Lower leg skin (tissue), 4 donors: ENCODE measurements around the gene CAPN5. TPM values are rescaled to one million over a fixed set of nuclear protein-coding genes. Genes with fewer than 3 reads are reported as not detected.

Experiments
- DNase-seq, 2 donors: peaks; one replicate each; pipeline ENCODE4 v3.0.0-alpha.2; 2019; ENCODE audit warnings: low spot score in 2 of 2
- H3K4me3 ChIP-seq: fragments of 200-600 bp; sonication (generic); 2 replicates; pipeline ENCODE4 v1.5.1; 2017; ENCODE audit warnings: mild to moderate bottlenecking, low read depth; ENCODE audit not compliant: poor library complexity, severe bottlenecking
- CTCF ChIP-seq, 3 donors: fragments of 450-650 bp; IDR thresholded peaks; one replicate each; pipeline ENCODE4 v1.5.1; 2016; ENCODE audit warnings: antibody characterized with exemption in 3 of 3, mild to moderate bottlenecking in 3 of 3, moderate library complexity in 2 of 3
- POLR2A ChIP-seq, 2 donors: fragments of 450-650 bp; IDR thresholded peaks; one replicate each; pipeline ENCODE4 v1.6.1; 2016 to 2017; ENCODE audit warnings: antibody characterized with exemption in 2 of 2, mild to moderate bottlenecking in 1 of 2, moderate library complexity in 1 of 2
- WGBS, 2 donors: methylation state at CpG; one replicate each; pipeline ENCODE4 v1.1.5; 2018; 5-methylcytosine and 5-hydroxymethylcytosine counted together
- intact Hi-C: fragments of 100-400 bp; cut with DNase I; formaldehyde crosslinking; loops from one replicate; pipeline ENCODE4 v1.15.0; 2023; ENCODE audit warnings: low total_unique reads
- total RNA-seq, 4 donors: library from RNA; depleted of rRNA; stranded (reverse); fragments of >200 nt; gene quantifications; one replicate each; pipeline ENCODE4 v1.1.0, GENCODE V29; 2016

CAPN5 gene
- total RNA-seq, 4 donors from 2014 or later, result 0.38 to 1.9 (median 1.2) TPM

- no peak for TF ChIP-seq POLR2A (IDR thresholded peaks at IDR 0.05)
- no peak for TF ChIP-seq CTCF (IDR thresholded peaks at IDR 0.05)
- WGBS, 2 donors, result 70 to 84% methylated on average over 7 of the region's 7 CpGs
- intact Hi-C loops, result no loop called here
- H3K4me3 ChIP-seq, result no peak overlapping the region
- DNase-seq, result no peak
Observed at GRCh38 chr11:77052518-77052917, 14.3 kb upstream of the CAPN5 start.

GRCh38 chr11:77053217-77054015, 13.4 kb upstream of the CAPN5 start:
- intact Hi-C loops, result no loop called here
- DNase-seq, result peak in 1 of 2 donors; percentile 65

GRCh38 chr11:77054084-77054483, 12.7 kb upstream of the CAPN5 start:
- TF ChIP-seq POLR2A (IDR thresholded peaks at IDR 0.05), result no peak
- no peak for TF ChIP-seq CTCF (IDR thresholded peaks at IDR 0.05)
- peak in 1 of 2 donors; percentile 7 for DNase-seq
- H3K4me3 ChIP-seq, result no peak overlapping the region
- 70 to 89% methylated on average over 1 of the region's 1 CpG for WGBS, 2 donors
- intact Hi-C loops, result no loop called here

More at GRCh38 chr11:77053217-77054015, 13.4 kb upstream of the CAPN5 start:
- TF ChIP-seq POLR2A (IDR thresholded peaks at IDR 0.05), result no peak
- no peak for TF ChIP-seq CTCF (IDR thresholded peaks at IDR 0.05)
- 85 to 90% methylated on average over 14 of the region's 14 CpGs for WGBS, 2 donors
- no peak overlapping the region for H3K4me3 ChIP-seq

GRCh38 chr11:77055101-77055561, 11.6 kb upstream of the CAPN5 start:
- H3K4me3 ChIP-seq, result no peak overlapping the region
- peak in 1 of 2 donors; percentile 68 for DNase-seq
- no peak for TF ChIP-seq POLR2A (IDR thresholded peaks at IDR 0.05)
- no peak for TF ChIP-seq CTCF (IDR thresholded peaks at IDR 0.05)
- 65 to 76% methylated on average over 2 of the region's 2 CpGs for WGBS, 2 donors
- intact Hi-C loops, result no loop called here

GRCh38 chr11:77055913-77056312, 10.9 kb upstream of the CAPN5 start:
- TF ChIP-seq CTCF (IDR thresholded peaks at IDR 0.05) (no peak), POLR2A (IDR thresholded peaks at IDR 0.05) (no peak)
- peak in 1 of 2 donors; percentile 70 for DNase-seq
- no peak overlapping the region for H3K4me3 ChIP-seq
- 93% methylated on average over 5 of the region's 5 CpGs for WGBS, 2 donors
- intact Hi-C loops, result no loop called here
